Lower lobe of right lung (tissue), 2 donors: ENCODE measurements around the gene SMPD3. TPM values are rescaled to one million over a fixed set of nuclear protein-coding genes. Genes with fewer than 3 reads are reported as not detected.

ENCODE experiments used
- ATAC-seq, 2 donors: fragments of 200-7000 bp; cut with Tn5 transposase; one replicate each; pipeline ENCODE4 v1.9.1; 2020 to 2022; ENCODE audit warnings: mild to moderate bottlenecking in 2 of 2, moderate library complexity in 2 of 2
- DNase-seq: peaks from one replicate; pipeline ENCODE4 v3.0.0-alpha.2; 2020
- H3K27ac ChIP-seq: fragments of 200-600 bp; one replicate; pipeline ENCODE4 v1.8.0; 2022
- H3K27me3 ChIP-seq: fragments of 200-600 bp; one replicate; pipeline ENCODE4 v1.8.0; 2022; ENCODE audit warnings: low read depth
- H3K36me3 ChIP-seq: fragments of 200-600 bp; one replicate; pipeline ENCODE4 v1.8.0; 2022; ENCODE audit warnings: mild to moderate bottlenecking
- H3K4me1 ChIP-seq: fragments of 200-600 bp; one replicate; pipeline ENCODE4 v1.8.0; 2022
- H3K4me3 ChIP-seq: fragments of 200-600 bp; one replicate; pipeline ENCODE4 v1.8.0; 2022; ENCODE audit warnings: mild to moderate bottlenecking
- H3K9me3 ChIP-seq: fragments of 200-600 bp; one replicate; pipeline ENCODE4 v1.8.0; 2022
- CTCF ChIP-seq: fragments of 200-600 bp; IDR thresholded peaks from one replicate; pipeline ENCODE4 v1.8.0; 2022; ENCODE audit warnings: antibody characterized with exemption, mild to moderate bottlenecking
- intact Hi-C: fragments of 100-400 bp; cut with DNase I; formaldehyde crosslinking; loops from one replicate; pipeline ENCODE4 v1.11.0; 2022
- total RNA-seq: library from RNA; stranded (reverse); fragmentation: NEBNext Ultra II Directional; extraction: Animal tissue kit (Norgen Biotek cat#: 25700); gene quantifications from one replicate; pipeline ENCODE4 v1.2.1, GENCODE V29; 2021
- donor health status: DM: no; HTN: yes; CAD: no; lungs with severe emphysema.

SMPD3 gene
- total RNA-seq, 1 donor from 2014 or later, result 3.6 TPM

GRCh38 chr16:68365167-68365817, 83.0 kb downstream of the SMPD3 start:
- H3K27ac ChIP-seq, result no peak overlapping the region
- DNase-seq (peak; percentile 74), ATAC-seq (peak; percentile 47 to 54)
- no peaks in the 10 kb centered on the region for H3K36me3 ChIP-seq
- no peaks in the 10 kb centered on the region for H3K27me3 ChIP-seq
- H3K4me3 ChIP-seq, result no peak overlapping the region
- peaks cover 32% of the 10 kb centered on the region for H3K4me1 ChIP-seq
- intact Hi-C loops, result no loop called here
- H3K9me3 ChIP-seq, result no peaks in the 10 kb centered on the region
- TF ChIP-seq CTCF, result no peak

DNA sequence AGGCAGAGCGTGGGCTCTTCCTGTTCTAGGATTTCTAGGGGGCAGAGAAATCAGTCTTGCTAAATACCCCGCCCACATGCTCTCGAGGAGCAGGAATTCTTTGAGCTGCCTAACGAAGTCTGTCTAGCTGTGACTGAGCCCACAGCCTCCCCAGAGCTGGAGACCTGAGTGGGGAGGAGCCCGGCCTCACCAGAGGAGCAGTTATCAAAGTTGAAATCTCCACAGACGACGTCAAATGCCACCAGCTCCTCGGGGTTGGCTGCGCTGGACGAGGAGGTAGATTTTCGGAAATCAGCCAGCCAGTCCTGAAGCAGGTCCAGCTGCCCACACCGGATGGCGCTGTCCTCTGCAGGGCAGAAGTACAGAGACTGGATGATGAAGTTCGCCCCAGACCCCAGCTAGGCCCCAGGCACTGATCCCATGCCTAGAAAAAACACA, 83.7 kb downstream of the SMPD3 start:
- ATAC-seq (peak; percentile 3 to 34), DNase-seq (no peak)
- peaks cover 32% of the 10 kb centered on the region for H3K4me1 ChIP-seq
- no peak overlapping the region for H3K27ac ChIP-seq
- H3K9me3 ChIP-seq, result no peaks in the 10 kb centered on the region
- peaks cover 4% of the 10 kb centered on the region for H3K36me3 ChIP-seq
- intact Hi-C loops, result no loop called here
- no peak overlapping the region for H3K4me3 ChIP-seq
- TF ChIP-seq CTCF, result no peak
- no peaks in the 10 kb centered on the region for H3K27me3 ChIP-seq

DNA sequence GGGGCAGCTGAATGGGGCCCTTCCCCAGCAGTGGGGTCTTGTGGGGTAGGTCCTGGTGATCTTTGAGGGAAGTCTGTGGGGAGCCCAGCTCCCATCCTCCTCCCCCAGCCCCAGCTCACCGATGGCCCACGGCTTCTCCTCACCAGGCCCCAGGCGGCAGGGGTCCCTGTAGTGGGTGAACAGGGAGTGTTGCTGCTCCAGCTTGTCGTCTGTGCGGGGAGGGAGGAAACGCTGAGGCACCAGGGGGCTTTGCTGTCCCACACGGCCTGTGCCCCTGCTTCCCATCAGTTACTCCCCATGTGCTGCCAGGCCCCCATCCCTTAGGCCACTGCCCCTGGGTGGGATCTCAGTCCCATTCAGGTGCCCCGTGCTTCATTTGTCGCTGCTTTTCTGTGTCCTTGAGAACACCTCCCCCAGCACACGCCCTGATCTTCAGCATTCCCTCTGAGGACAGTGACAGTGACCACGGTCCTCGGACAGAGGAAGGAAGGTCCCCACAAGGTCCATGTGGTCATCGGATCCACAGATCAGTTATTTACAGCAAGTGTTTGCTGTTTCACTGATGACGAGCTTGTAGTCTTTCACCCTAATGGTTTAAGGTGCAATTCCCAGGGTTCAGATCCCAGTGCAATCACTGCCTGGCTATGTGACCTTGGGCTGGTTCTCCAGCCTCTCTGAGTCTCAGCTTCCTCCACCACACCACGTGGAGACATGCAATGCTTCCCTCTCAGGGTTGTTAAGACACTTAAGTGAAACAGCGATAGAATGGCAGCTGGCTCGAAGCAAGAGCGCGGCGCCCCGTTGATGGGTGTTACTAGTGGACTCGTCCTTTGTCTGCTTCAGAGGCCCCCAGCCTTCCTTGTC, 84.4 kb downstream of the SMPD3 start:
- peaks cover 11% of the 10 kb centered on the region for H3K36me3 ChIP-seq

GRCh38 chr16:68362947-68363657, 85.2 kb downstream of the SMPD3 start:
- no peaks in the 10 kb centered on the region for H3K27me3 ChIP-seq
- DNase-seq (no peak), ATAC-seq (peak in 1 of 2 donors; percentile 5)
- TF ChIP-seq CTCF, result no peak
- no peak overlapping the region for H3K27ac ChIP-seq
- H3K9me3 ChIP-seq, result no peaks in the 10 kb centered on the region
- H3K36me3 ChIP-seq, result peaks cover 17% of the 10 kb centered on the region
- peaks cover 32% of the 10 kb centered on the region for H3K4me1 ChIP-seq
- intact Hi-C loops, result no loop called here
- no peak overlapping the region for H3K4me3 ChIP-seq

More for the DNA sequence above, 84.4 kb downstream of the SMPD3 start:
- ATAC-seq, result peak; percentile 2 to 17
- no peaks in the 10 kb centered on the region for H3K9me3 ChIP-seq
- no peak for TF ChIP-seq CTCF
- no peaks in the 10 kb centered on the region for H3K27me3 ChIP-seq
- peaks cover 32% of the 10 kb centered on the region for H3K4me1 ChIP-seq
- intact Hi-C loops, result no loop called here
- DNase-seq, result no peak
- H3K27ac ChIP-seq, result no peak overlapping the region
- no peak overlapping the region for H3K4me3 ChIP-seq

- Histone ChIP-seq H3K9me3 (no peaks in the 10 kb centered on the region), H3K36me3 (peaks cover 24% of the 10 kb centered on the region), H3K27me3 (no peaks in the 10 kb centered on the region), H3K4me1 (peaks cover 32% of the 10 kb centered on the region), H3K4me3 (no peak overlapping the region), H3K27ac (no peak overlapping the region)
- no peak for TF ChIP-seq CTCF
- intact Hi-C loops, result no loop called here
- ATAC-seq (no peak), DNase-seq (no peak)
Observed at GRCh38 chr16:68362262-68362913, 85.9 kb downstream of the SMPD3 start.
